IMR-90 (cell line): ENCODE results near the gene DIP2A. TPM values are rescaled to one million over a fixed set of nuclear protein-coding genes. Genes with fewer than 3 reads are reported as not detected.

ENCODE experiments used
- ATAC-seq: fragments of 200-7000 bp; cut with Tn5 transposase; 2 replicates; pipeline ENCODE4 v1.9.1; 2020; ENCODE audit warnings: low read depth, mild to moderate bottlenecking, moderate library complexity
- BruUV-seq: library from RNA; stranded (reverse); fragments of 400-500 nt; replicated peaks from 2 replicates; lab custom pipeline; 2021; lab: Mats Ljungman, UMichigan
- CTCF ChIA-PET: fragments of 300-600 bp; formaldehyde crosslinking; extraction: SDS; loops from one replicate; lab custom pipeline; 2021; ENCODE audit warnings: antibody characterized with exemption; lab: Yijun Ruan, JAX
- POLR2A ChIA-PET: fragments of 300-600 bp; sonication (Branson Sonifier 250); formaldehyde crosslinking; loops from one replicate; lab custom pipeline; 2022; ENCODE audit warnings: antibody characterized with exemption; ENCODE audit not compliant: unreplicated experiment; lab: Charles Lee
- DNase-seq: peaks from one replicate; pipeline ENCODE4 v3.0.0; 2013
- H2AFZ ChIP-seq: replicated peaks from 2 replicates; pipeline ENCODE3; 2013; ENCODE audit warnings: low read length, mild to moderate bottlenecking; ENCODE audit not compliant: poor library complexity
- H2AK5ac ChIP-seq: 2 replicates; pipeline ENCODE4 v1.6.1; 2013; ENCODE audit warnings: low read depth, low read length, inconsistent platforms
- H2AK9ac ChIP-seq: replicated peaks from 2 replicates; pipeline ENCODE3; 2013; ENCODE audit warnings: mild to moderate bottlenecking, low read depth, low read length, moderate library complexity; ENCODE audit not compliant: poor library complexity
- H2BK120ac ChIP-seq: 2 replicates; pipeline ENCODE4 v1.6.1; 2013; ENCODE audit warnings: low read depth, low read length, inconsistent platforms
- H2BK15ac ChIP-seq: 3 replicates; pipeline ENCODE4 v1.6.1; 2013; ENCODE audit warnings: low read depth, low read length, inconsistent platforms
- H2BK20ac ChIP-seq: 2 replicates; pipeline ENCODE4 v1.6.1; 2013; ENCODE audit warnings: low read depth, mild to moderate bottlenecking, inconsistent platforms, low read length, moderate library complexity
- H2BK5ac ChIP-seq: 2 replicates; pipeline ENCODE4 v1.6.1; 2013; ENCODE audit warnings: mild to moderate bottlenecking, low read depth, low read length, inconsistent platforms; ENCODE audit not compliant: poor library complexity, severe bottlenecking
- H3K14ac ChIP-seq: replicated peaks from 2 replicates; pipeline ENCODE4 v1.6.1; 2013; ENCODE audit warnings: low read depth, low read length, inconsistent platforms
- H3K18ac ChIP-seq: 2 replicates; pipeline ENCODE4 v1.6.1; 2013; ENCODE audit warnings: low read depth, low read length, control low read depth
- H3K23ac ChIP-seq: 2 replicates; pipeline ENCODE4 v1.6.1; 2013; ENCODE audit warnings: low read depth, low read length, inconsistent platforms
- H3K27ac ChIP-seq: 2 replicates; pipeline ENCODE4 v1.5.1; 2013; ENCODE audit warnings: mild to moderate bottlenecking, control low read depth, low read length; ENCODE audit not compliant: insufficient read depth
- H3K27me3 ChIP-seq: 2 replicates; pipeline ENCODE4 v1.6.1; 2013; ENCODE audit warnings: low read length; ENCODE audit not compliant: control insufficient read depth, insufficient read depth
- H3K36me3 ChIP-seq: 2 replicates; pipeline ENCODE4 v1.6.1; 2013; ENCODE audit warnings: low read length, mixed read lengths; ENCODE audit not compliant: control insufficient read depth, insufficient read depth
- H3K4ac ChIP-seq: 2 replicates; pipeline ENCODE4 v1.6.1; 2013; ENCODE audit warnings: low read depth, low read length, inconsistent platforms
- H3K4me1 ChIP-seq: 2 replicates; pipeline ENCODE4 v1.6.1; 2013; ENCODE audit warnings: low read length, mixed read lengths; ENCODE audit not compliant: control insufficient read depth, insufficient read depth
- H3K4me2 ChIP-seq: 2 replicates; pipeline ENCODE4 v1.6.1; 2013; ENCODE audit warnings: low read depth, mild to moderate bottlenecking, control low read depth, low read length, moderate library complexity
- H3K4me3 ChIP-seq: 2 replicates; pipeline ENCODE4 v1.5.1; 2013; ENCODE audit warnings: low read depth, mild to moderate bottlenecking, control low read depth, low read length, moderate library complexity; ENCODE audit not compliant: insufficient read depth
- H3K56ac ChIP-seq: 2 replicates; pipeline ENCODE4 v1.6.1; 2013; ENCODE audit warnings: low read length, inconsistent platforms; ENCODE audit not compliant: insufficient read depth; ENCODE audit errors: extremely low read depth
- H3K79me1 ChIP-seq, 2 experiments: 2 replicates each; pipeline ENCODE4 v1.6.1; 2013; ENCODE audit warnings: low read length in 2 of 2, inconsistent platforms in 1 of 2, low read depth in 1 of 2
- H3K9ac ChIP-seq: 2 replicates; pipeline ENCODE4 v1.6.1; 2013; ENCODE audit warnings: low read depth, low read length, control low read depth
- H3K9me1 ChIP-seq: 2 replicates; pipeline ENCODE4 v1.6.1; 2013; ENCODE audit warnings: low read length, inconsistent platforms; ENCODE audit not compliant: insufficient read depth
- H3K9me3 ChIP-seq: 2 replicates; pipeline ENCODE4 v1.6.1; 2013; ENCODE audit warnings: low read length; ENCODE audit not compliant: control insufficient read depth, insufficient read depth
- H4K20me1 ChIP-seq: 2 replicates; pipeline ENCODE4 v1.6.1; 2013; ENCODE audit warnings: low read length, inconsistent platforms; ENCODE audit not compliant: insufficient read depth
- H4K5ac ChIP-seq: 2 replicates; pipeline ENCODE4 v1.6.1; 2013; ENCODE audit warnings: mild to moderate bottlenecking, low read depth, low read length, control low read depth
- H4K8ac ChIP-seq, 2 experiments: 2 replicates each; pipeline ENCODE4 v1.6.1; 2013; ENCODE audit warnings: low read depth in 2 of 2, low read length in 2 of 2, control low read depth in 1 of 2, inconsistent platforms in 1 of 2
- H4K91ac ChIP-seq: 2 replicates; pipeline ENCODE4 v1.6.1; 2013; ENCODE audit warnings: low read depth, low read length, inconsistent platforms; ENCODE audit not compliant: insufficient read depth
- BHLHE40 ChIP-seq: fragments of 150-350 bp; IDR thresholded peaks from 2 replicates; pipeline ENCODE4 v1.6.1; 2016; ENCODE audit warnings: mild to moderate bottlenecking, low read depth, low read length
- CEBPB ChIP-seq: IDR thresholded peaks from 2 replicates; pipeline ENCODE4 v1.6.1; 2012; ENCODE audit warnings: low read depth, low read length, improper control_type of control experiment
- FOS ChIP-seq: fragments of 150-350 bp; IDR thresholded peaks from 2 replicates; pipeline ENCODE4 v1.6.1; 2016; ENCODE audit warnings: low read depth, low read length
- MAFK ChIP-seq: IDR thresholded peaks from 2 replicates; pipeline ENCODE4 v1.6.1; 2012; ENCODE audit warnings: low read depth, low read length, improper control_type of control experiment
- MAZ ChIP-seq: IDR thresholded peaks from 2 replicates; pipeline ENCODE4 v1.6.1; 2012; ENCODE audit warnings: low read depth, mild to moderate bottlenecking, low read length, improper control_type of control experiment, moderate library complexity, borderline replicate concordance
- MXI1 ChIP-seq: IDR thresholded peaks from 2 replicates; pipeline ENCODE4 v1.6.1; 2012; ENCODE audit warnings: low read depth, mild to moderate bottlenecking, low read length, moderate library complexity, borderline replicate concordance
- NFE2L2 ChIP-seq: fragments of 150-350 bp; IDR thresholded peaks from 2 replicates; pipeline ENCODE4 v1.6.1; 2016; ENCODE audit warnings: low read depth, mild to moderate bottlenecking, low read length
- POLR2A ChIP-seq: IDR thresholded peaks from 2 replicates; pipeline ENCODE4 v1.6.1; 2012; ENCODE audit warnings: mild to moderate bottlenecking, low read depth, low read length
- RAD21 ChIP-seq: IDR thresholded peaks from 2 replicates; pipeline ENCODE4 v1.6.1; 2012; ENCODE audit warnings: low read length, improper control_type of control experiment
- RCOR1 ChIP-seq: IDR thresholded peaks from 2 replicates; pipeline ENCODE4 v1.6.1; 2012; ENCODE audit warnings: mild to moderate bottlenecking, low read length, improper control_type of control experiment; ENCODE audit not compliant: insufficient replicate concordance
- RFX5 ChIP-seq: IDR thresholded peaks from 2 replicates; pipeline ENCODE4 v1.8.0; 2012; ENCODE audit warnings: low read depth, mild to moderate bottlenecking, low read length, moderate library complexity
- SMC3 ChIP-seq: fragments of 150-350 bp; IDR thresholded peaks from 2 replicates; pipeline ENCODE4 v1.6.1; 2016; ENCODE audit warnings: low read depth, mild to moderate bottlenecking, antibody characterized with exemption, low read length, moderate library complexity
- WGBS, 2 experiments: methylation state at CpG; one replicate each; pipeline versions ENCODE4 v1.1.5 to v1.1.7; 2013; ENCODE audit warnings: missing lambda C conversion rate in 2 of 2; ENCODE audit not compliant: insufficient read length in 1 of 2; ENCODE audit errors: extremely low coverage in 2 of 2; 5-methylcytosine and 5-hydroxymethylcytosine counted together
- dilution Hi-C: fragments of 300-500 bp; cut with HindIII; formaldehyde crosslinking; loops from one replicate; pipeline ENCODE4 v1.14.3; 2018; ENCODE audit warnings: low sequenced_read_pairs; ENCODE audit not compliant: unreplicated experiment
- in situ Hi-C: fragments of 300-500 bp; cut with MboI; formaldehyde crosslinking; loops from 3 replicates; pipeline ENCODE4 v1.14.3; 2019; ENCODE audit warnings: low sequenced_read_pairs, inconsistent platforms, mixed read lengths
- intact Hi-C: fragments of 100-400 bp; cut with micrococcal nuclease; formaldehyde crosslinking; loops from 2 replicates; pipeline ENCODE4 v1.10.0; 2022
- polyA plus RNA-seq, 3 experiments: library from polyadenylated mRNA; depleted of rRNA; stranded (reverse); fragments of >200 nt; gene quantifications; 2 replicates each; pipeline ENCODE4 v1.2.3, GENCODE V29; 2012; ENCODE audit warnings: low replicate concordance in 1 of 3
- total RNA-seq: library from RNA; depleted of rRNA; stranded (reverse); fragments of >200 nt; gene quantifications from 2 replicates; pipeline ENCODE4 v1.2.3, GENCODE V29; 2012
- TF ChIP-seq, protein P1 (sequence below): fragments of 150-350 bp; IDR thresholded peaks from 2 replicates; pipeline ENCODE4 v1.6.1; 2017; ENCODE audit warnings: mild to moderate bottlenecking, antibody characterized with exemption, low read length, low read depth
- TF ChIP-seq, protein P2 (sequence below): conservative IDR thresholded peaks from 2 replicates; pipeline ENCODE4 v1.5.1; 2012; ENCODE audit warnings: mild to moderate bottlenecking, low read depth, low read length, improper control_type of control experiment
- TF ChIP-seq, protein P3 (sequence below): fragments of 150-350 bp; IDR thresholded peaks from 2 replicates; pipeline ENCODE4 v1.6.1; 2016; ENCODE audit warnings: low read depth, mild to moderate bottlenecking, low read length, moderate library complexity, borderline replicate concordance

DIP2A gene
- total and polyA plus RNA-seq, 2 of the 4 experiments (the other 2 are of a cell fraction), result 17.9 to 24.3 TPM

DNA sequence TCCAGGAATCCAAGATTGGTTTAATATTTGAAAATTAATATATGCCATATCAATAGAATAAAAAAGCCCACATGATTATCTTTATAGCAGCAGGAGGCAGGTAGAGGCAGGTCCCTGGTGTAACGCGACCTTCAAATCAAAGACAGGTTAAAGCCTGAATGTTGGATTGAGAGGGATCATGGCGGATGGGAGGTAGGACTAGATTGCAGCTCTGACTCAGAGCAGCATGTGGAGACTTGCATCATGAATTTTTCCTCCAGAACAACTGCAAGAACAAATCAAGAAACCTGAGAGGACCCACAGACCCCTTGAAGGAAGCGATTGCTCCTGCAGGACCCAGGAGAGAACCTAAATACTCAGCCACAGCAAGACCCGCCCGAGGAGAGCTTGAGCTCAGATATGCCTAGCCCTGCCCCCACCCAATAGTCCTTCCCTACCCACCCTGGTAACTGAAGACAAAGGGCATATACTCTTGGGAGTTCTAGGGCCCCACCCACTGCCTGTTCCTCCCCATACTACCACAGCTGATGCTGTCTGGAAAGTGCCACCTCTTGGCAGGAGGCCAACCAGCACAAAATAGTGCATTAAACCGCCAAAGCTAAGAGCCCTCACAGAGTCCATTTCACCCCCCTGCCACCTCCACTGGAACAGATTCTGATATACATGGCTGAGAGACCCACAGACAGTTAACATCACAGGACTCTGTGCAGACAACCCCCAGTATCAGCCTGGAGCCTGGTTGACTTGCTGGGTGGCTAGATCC, 126.7 kb downstream of the DIP2A start:
- H2AK9ac ChIP-seq, result no peak overlapping the region
- H3K36me3 ChIP-seq, result peaks cover 11% of the 10 kb centered on the region
- no peak overlapping the region for H3K9ac ChIP-seq
- no peaks in the 10 kb centered on the region for H3K9me1 ChIP-seq
- CTCF ChIA-PET, result no interaction called here
- 100% methylated on average over 2 of the region's 7 CpGs; no CpG with 5 or more reads in 1 of the 2 experiments for WGBS, 2 experiments
- peaks cover 25% of the 10 kb centered on the region for H3K9me3 ChIP-seq
- H3K27me3 ChIP-seq, result no peaks in the 10 kb centered on the region
- TF ChIP-seq MXI1 (no peak), FOS (no peak), MAFK (no peak), CEBPB (no peak), RAD21 (no peak), SMC3 (no peak), RFX5 (no peak), POLR2A (no peak), NFE2L2 (no peak), MAZ (no peak), BHLHE40 (no peak), RCOR1 (no peak)
- TF ChIP-seq, protein P1, sequence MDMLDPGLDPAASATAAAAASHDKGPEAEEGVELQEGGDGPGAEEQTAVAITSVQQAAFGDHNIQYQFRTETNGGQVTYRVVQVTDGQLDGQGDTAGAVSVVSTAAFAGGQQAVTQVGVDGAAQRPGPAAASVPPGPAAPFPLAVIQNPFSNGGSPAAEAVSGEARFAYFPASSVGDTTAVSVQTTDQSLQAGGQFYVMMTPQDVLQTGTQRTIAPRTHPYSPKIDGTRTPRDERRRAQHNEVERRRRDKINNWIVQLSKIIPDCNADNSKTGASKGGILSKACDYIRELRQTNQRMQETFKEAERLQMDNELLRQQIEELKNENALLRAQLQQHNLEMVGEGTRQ, result no peak
- TF ChIP-seq, protein P2, sequence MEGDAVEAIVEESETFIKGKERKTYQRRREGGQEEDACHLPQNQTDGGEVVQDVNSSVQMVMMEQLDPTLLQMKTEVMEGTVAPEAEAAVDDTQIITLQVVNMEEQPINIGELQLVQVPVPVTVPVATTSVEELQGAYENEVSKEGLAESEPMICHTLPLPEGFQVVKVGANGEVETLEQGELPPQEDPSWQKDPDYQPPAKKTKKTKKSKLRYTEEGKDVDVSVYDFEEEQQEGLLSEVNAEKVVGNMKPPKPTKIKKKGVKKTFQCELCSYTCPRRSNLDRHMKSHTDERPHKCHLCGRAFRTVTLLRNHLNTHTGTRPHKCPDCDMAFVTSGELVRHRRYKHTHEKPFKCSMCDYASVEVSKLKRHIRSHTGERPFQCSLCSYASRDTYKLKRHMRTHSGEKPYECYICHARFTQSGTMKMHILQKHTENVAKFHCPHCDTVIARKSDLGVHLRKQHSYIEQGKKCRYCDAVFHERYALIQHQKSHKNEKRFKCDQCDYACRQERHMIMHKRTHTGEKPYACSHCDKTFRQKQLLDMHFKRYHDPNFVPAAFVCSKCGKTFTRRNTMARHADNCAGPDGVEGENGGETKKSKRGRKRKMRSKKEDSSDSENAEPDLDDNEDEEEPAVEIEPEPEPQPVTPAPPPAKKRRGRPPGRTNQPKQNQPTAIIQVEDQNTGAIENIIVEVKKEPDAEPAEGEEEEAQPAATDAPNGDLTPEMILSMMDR, result no peak
- TF ChIP-seq, protein P3, sequence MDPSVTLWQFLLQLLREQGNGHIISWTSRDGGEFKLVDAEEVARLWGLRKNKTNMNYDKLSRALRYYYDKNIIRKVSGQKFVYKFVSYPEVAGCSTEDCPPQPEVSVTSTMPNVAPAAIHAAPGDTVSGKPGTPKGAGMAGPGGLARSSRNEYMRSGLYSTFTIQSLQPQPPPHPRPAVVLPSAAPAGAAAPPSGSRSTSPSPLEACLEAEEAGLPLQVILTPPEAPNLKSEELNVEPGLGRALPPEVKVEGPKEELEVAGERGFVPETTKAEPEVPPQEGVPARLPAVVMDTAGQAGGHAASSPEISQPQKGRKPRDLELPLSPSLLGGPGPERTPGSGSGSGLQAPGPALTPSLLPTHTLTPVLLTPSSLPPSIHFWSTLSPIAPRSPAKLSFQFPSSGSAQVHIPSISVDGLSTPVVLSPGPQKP, result no peak
- in situ Hi-C loops, result no loop called here
- no peak overlapping the region for H4K8ac ChIP-seq
- no peak overlapping the region for H3K4ac ChIP-seq
- H3K56ac ChIP-seq, result no peak overlapping the region
- no peaks in the 10 kb centered on the region for H4K20me1 ChIP-seq
- H2BK5ac ChIP-seq, result no peak overlapping the region
- no peaks in the 10 kb centered on the region for H3K79me1 ChIP-seq
- no peak overlapping the region for H3K4me3 ChIP-seq
- dilution Hi-C loops, result no loop called here
- no peak for ATAC-seq
- no peak overlapping the region for H4K91ac ChIP-seq
- no peak overlapping the region for H3K18ac ChIP-seq
- no peak overlapping the region for H2BK20ac ChIP-seq
- DNase-seq, result no peak
- no peak overlapping the region for H2AFZ ChIP-seq
- no peak overlapping the region for H3K4me2 ChIP-seq
- no peaks in the 10 kb centered on the region for H3K4me1 ChIP-seq
- intact Hi-C loops, result no loop called here
- H2BK120ac ChIP-seq, result no peak overlapping the region
- no peak overlapping the region for H4K5ac ChIP-seq
- H3K27ac ChIP-seq, result no peak overlapping the region
- BruUV-seq, result no TSS peak
- H3K14ac ChIP-seq, result no peak overlapping the region
- no peak overlapping the region for H3K23ac ChIP-seq
- POLR2A ChIA-PET, result no interaction called here
- no peak overlapping the region for H2AK5ac ChIP-seq
- H2BK15ac ChIP-seq, result no peak overlapping the region
